HG03432 (cell line): ENCODE measurements around the gene TGM2.
"Not testable (repeated sequence)": the region's sequence is repeated elsewhere in the genome, so short reads cannot be mapped to it uniquely, and the experiment has no call there.

Experiments used
- ATAC-seq: cut with Tn5 transposase; IDR thresholded peaks from one replicate; pipeline ENCODE4 v1.9.1; 2021; ENCODE audit warnings: mild to moderate bottlenecking, moderate library complexity; ENCODE audit not compliant: unreplicated experiment

The TGM2 gene

DNA sequence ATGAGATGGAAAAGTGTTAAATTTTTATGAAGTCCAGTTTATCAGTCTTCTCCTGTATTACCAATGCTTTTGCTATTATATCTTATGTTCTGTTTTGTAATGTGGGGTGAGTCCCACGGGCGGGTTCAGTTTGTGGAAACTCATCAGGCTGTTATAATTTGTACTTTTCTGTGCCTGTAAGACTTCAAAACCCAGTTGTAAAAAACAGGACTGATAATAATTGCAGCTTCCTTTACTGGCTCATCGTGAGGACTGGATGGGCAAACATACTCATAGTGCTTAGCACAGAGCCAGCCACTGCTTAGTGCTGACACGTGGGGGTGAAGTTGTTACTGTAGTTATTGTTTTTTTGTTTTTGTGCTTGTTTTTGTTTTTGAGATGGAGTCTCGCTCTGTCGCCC lies 45.6 kb downstream of the TGM2 start:
- no peak for ATAC-seq

DNA sequence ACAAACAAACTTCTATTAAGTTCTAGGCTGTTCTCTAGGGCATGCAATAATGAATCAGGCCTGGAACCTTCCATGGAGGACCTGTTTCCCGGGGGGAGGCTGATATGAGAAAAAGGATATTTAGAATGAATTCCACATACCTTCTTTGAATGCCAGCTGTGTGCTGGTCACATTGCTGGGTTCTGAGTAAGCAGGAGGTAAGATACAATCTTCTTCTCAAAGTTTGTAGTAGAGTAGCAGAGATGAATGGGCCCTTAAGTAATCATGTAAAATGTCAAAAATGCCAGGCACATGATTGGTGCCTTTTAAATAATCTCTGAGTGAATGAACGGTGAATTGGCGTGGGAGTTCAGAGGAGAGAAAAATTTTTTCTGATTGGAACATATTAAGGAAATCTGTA lies 47.4 kb downstream of the TGM2 start:
- no peak for ATAC-seq

- ATAC-seq: no peak
Measured at GRCh38 chr20:38117205-38117604, 47.9 kb downstream of the TGM2 start.

- ATAC-seq: no peak
Measured at GRCh38 chr20:38116409-38117165, 48.5 kb downstream of the TGM2 start.

GRCh38 chr20:38115896-38116295 lies 49.2 kb downstream of the TGM2 start:
- ATAC-seq: no peak

GRCh38 chr20:38115205-38115604 lies 49.9 kb downstream of the TGM2 start:
- ATAC-seq: no peak

DNA sequence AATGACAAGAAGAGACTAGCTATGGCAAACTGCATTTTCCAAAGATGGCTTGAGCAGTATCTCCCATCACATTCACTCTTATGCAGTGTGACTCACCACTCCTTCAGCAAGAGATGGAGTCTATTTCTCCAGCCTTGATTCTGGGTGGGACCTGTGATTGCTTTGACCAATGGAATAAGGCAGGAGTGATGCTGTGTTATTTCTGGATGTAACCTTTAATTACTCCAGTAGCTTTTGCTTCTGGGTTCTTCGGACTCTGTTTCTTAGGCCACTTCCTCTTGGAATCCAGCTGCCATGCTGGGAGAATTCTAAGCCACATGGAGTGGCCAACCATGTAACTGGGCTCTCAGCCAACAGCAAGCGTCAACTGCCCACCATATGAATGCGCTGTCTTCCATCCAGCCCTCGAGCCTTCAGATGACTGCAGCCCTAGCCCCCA lies 50.7 kb downstream of the TGM2 start:
- no peak for ATAC-seq

- ATAC-seq: no peak
Measured at GRCh38 chr20:38113401-38114325, 51.4 kb downstream of the TGM2 start.

GRCh38 chr20:38112930-38113294 lies 52.2 kb downstream of the TGM2 start:
- ATAC-seq: no peak

GRCh38 chr20:38112261-38112929 lies 52.7 kb downstream of the TGM2 start:
- ATAC-seq: no peak

GRCh38 chr20:38111366-38112232 lies 53.5 kb downstream of the TGM2 start:
- ATAC-seq: no peak

- no peak for ATAC-seq
Measured at GRCh38 chr20:38110525-38111178, 54.4 kb downstream of the TGM2 start.

GRCh38 chr20:38109591-38110524 lies 55.2 kb downstream of the TGM2 start:
- no peak for ATAC-seq

DNA sequence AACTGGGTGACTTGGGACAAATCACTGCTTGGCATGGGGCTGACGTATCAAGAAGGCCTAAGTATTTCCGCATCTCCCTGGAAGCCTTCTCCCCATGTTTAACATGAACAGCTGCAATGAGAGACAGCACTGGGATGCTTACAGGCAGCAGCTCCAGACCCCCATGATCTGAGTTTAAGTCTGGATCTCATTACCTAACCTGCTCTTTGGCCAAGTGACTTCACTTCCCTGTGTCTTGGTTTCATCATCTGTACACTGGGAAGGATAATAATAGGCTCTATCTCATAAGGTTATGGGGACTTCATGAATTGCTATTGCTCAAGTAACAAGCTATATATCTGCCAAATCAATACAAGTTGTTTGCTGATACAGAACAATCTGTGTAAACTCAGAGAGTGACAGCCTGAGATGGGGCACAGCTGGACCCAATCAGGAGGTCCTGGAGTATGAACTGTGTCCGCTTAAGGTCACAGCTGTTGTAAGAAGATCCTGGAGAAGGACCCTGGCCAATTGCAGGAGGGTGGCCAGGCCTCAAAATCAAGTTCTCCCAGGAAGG lies 56.0 kb downstream of the TGM2 start:
- no peak for ATAC-seq

DNA sequence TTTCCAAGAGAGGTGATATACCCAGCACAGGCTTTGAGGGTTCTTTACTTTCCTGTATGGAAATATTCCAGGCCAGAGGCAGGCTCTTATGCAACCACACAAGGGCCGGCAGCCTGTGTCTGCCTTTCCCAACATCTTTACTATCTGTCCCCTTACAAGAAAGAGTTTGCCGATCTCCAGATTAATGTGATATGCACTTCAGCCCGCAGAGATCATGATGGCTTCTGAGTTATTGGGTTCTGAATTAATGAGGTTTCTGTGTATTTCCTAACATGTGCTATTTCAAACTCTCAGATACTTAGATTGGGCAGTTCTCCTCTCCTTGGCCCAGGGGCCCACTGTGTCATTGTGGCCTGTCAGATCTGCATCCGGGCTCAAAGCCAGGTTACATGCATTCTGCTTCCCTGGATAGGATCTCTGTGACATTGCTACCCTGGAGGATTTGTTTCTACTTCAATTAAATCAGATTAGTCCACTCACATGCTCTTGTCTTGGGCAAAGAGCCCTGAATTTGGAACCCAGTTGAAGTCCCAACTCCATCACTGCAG lies 56.6 kb downstream of the TGM2 start:
- ATAC-seq: no peak

- ATAC-seq: not testable (repeated sequence)
Measured at GRCh38 chr20:38107916-38108315, 57.2 kb downstream of the TGM2 start.

DNA sequence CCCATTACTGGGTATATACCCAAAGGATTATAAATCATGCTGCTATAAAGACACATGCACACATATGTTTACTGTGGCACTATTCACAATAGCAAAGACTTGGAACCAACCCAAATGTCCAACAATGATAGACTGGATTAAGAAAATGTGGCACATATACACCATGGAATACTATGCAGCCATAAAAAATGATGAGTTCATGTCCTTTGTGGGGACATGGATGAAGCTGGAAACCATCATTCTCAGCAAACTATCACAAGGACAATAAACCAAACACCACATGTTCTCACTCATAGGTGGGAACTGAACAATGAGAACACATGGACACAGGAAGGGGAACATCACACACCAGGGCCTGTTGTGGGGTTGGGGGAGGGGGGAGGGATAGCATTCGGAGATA lies 57.7 kb downstream of the TGM2 start:
- not testable (repeated sequence) for ATAC-seq

GRCh38 chr20:38106461-38106860 lies 58.6 kb downstream of the TGM2 start:
- ATAC-seq: no peak
